HAP-1 (cell line): ENCODE measurements around the gene SYCE1L.

Source experiments
- DNase-seq, 2 experiments: peaks; one replicate each; pipeline ENCODE4 v3.0.0-alpha.2; 2016 to 2020; ENCODE audit warnings: low spot score in 2 of 2
- H3K27me3 ChIP-seq: fragments of 250-450 bp; sonication (Bioruptor Pico); 2 replicates; pipeline ENCODE4 v1.5.1; 2020; ENCODE audit warnings: low read depth, mild to moderate bottlenecking, moderate library complexity
- H3K36me3 ChIP-seq: fragments of 250-450 bp; sonication (Bioruptor Pico); replicated peaks from 2 replicates; pipeline ENCODE4 v1.5.1; 2020; ENCODE audit warnings: mild to moderate bottlenecking
- H3K4me1 ChIP-seq: fragments of 250-450 bp; sonication (Bioruptor Pico); 2 replicates; pipeline ENCODE4 v1.5.1; 2020; ENCODE audit warnings: mild to moderate bottlenecking
- H3K4me3 ChIP-seq: fragments of 250-450 bp; sonication (Bioruptor Pico); 2 replicates; pipeline ENCODE4 v1.5.1; 2020; ENCODE audit warnings: mild to moderate bottlenecking, moderate library complexity
- H3K9me3 ChIP-seq: fragments of 250-450 bp; sonication (Bioruptor Pico); 2 replicates; pipeline ENCODE4 v1.5.1; 2020; ENCODE audit warnings: mild to moderate bottlenecking, moderate library complexity
- in situ Hi-C: fragments of 300-500 bp; cut with MboI; formaldehyde crosslinking; loops from 3 replicates; pipeline ENCODE4 v1.14.3; 2020; ENCODE audit warnings: low sequenced_read_pairs, inconsistent platforms, mixed read lengths

The SYCE1L gene

GRCh38 chr16:77212741-77213541 is 13.7 kb downstream of the SYCE1L start:
- H3K27me3 ChIP-seq: no peaks in the 10 kb centered on the region
- peak overlapping the region; percentile 65 for H3K4me3 ChIP-seq
- H3K4me1 ChIP-seq: no peaks in the 10 kb centered on the region
- no peaks in the 10 kb centered on the region for H3K9me3 ChIP-seq
- no peaks in the 10 kb centered on the region for H3K36me3 ChIP-seq
- peak; percentile 25 to 84 for DNase-seq
- in situ Hi-C loops: no loop called here

- Histone ChIP-seq H3K4me3 (no peak overlapping the region), H3K36me3 (no peaks in the 10 kb centered on the region), H3K9me3 (no peaks in the 10 kb centered on the region), H3K4me1 (no peaks in the 10 kb centered on the region), H3K27me3 (no peaks in the 10 kb centered on the region)
- in situ Hi-C loops: no loop called here
- DNase-seq: no peak
These were observed 14.4 kb downstream of the SYCE1L start for GRCh38 chr16:77213542-77214106.

- H3K4me1 ChIP-seq: no peaks in the 10 kb centered on the region
- no peaks in the 10 kb centered on the region for H3K9me3 ChIP-seq
- DNase-seq: no peak
- no peaks in the 10 kb centered on the region for H3K27me3 ChIP-seq
- no peak overlapping the region for H3K4me3 ChIP-seq
- no peaks in the 10 kb centered on the region for H3K36me3 ChIP-seq
- in situ Hi-C loops: no loop called here
These were observed 15.4 kb downstream of the SYCE1L start for GRCh38 chr16:77214411-77215138.

GRCh38 chr16:77219437-77219836 is 20.2 kb downstream of the SYCE1L start:
- no peaks in the 10 kb centered on the region for H3K27me3 ChIP-seq
- no peaks in the 10 kb centered on the region for H3K9me3 ChIP-seq
- no peaks in the 10 kb centered on the region for H3K36me3 ChIP-seq
- no peak overlapping the region for H3K4me3 ChIP-seq
- in situ Hi-C loops: no loop called here
- DNase-seq: no peak
- H3K4me1 ChIP-seq: no peaks in the 10 kb centered on the region

- DNase-seq: no peak
- Histone ChIP-seq H3K4me1 (no peaks in the 10 kb centered on the region), H3K27me3 (no peaks in the 10 kb centered on the region), H3K9me3 (no peaks in the 10 kb centered on the region), H3K36me3 (no peaks in the 10 kb centered on the region), H3K4me3 (no peak overlapping the region)
- in situ Hi-C loops: no loop called here
These were observed 21.2 kb downstream of the SYCE1L start for GRCh38 chr16:77220427-77220826.

- Histone ChIP-seq H3K36me3 (no peaks in the 10 kb centered on the region), H3K9me3 (no peaks in the 10 kb centered on the region), H3K27me3 (0 out of 2 replicates have a peak, but pooled peaks cover under 1% of the 10 kb centered on the region), H3K4me1 (no peaks in the 10 kb centered on the region), H3K4me3 (no peak overlapping the region)
- in situ Hi-C loops: no loop called here
- no peak for DNase-seq
These were observed 22.3 kb downstream of the SYCE1L start for GRCh38 chr16:77221482-77221881.

GRCh38 chr16:77223184-77223583 is 24.0 kb downstream of the SYCE1L start:
- H3K36me3 ChIP-seq: no peaks in the 10 kb centered on the region
- no peaks in the 10 kb centered on the region for H3K4me1 ChIP-seq
- H3K27me3 ChIP-seq: peaks cover 7% of the 10 kb centered on the region; the same call in 1 of the 2 replicates
- no peak overlapping the region for H3K4me3 ChIP-seq
- in situ Hi-C loops: no loop called here
- H3K9me3 ChIP-seq: no peaks in the 10 kb centered on the region
- peak in 1 of 2 experiments; percentile 61 for DNase-seq

- Histone ChIP-seq H3K4me1 (no peaks in the 10 kb centered on the region), H3K9me3 (no peaks in the 10 kb centered on the region), H3K27me3 (peaks cover 7% of the 10 kb centered on the region; the same call in 1 of the 2 replicates), H3K4me3 (no peak overlapping the region), H3K36me3 (no peaks in the 10 kb centered on the region)
- DNase-seq: no peak
- in situ Hi-C loops: no loop called here
These were observed 26.0 kb downstream of the SYCE1L start for GRCh38 chr16:77225182-77225581.

- Histone ChIP-seq H3K4me3 (no peak overlapping the region), H3K4me1 (no peaks in the 10 kb centered on the region), H3K36me3 (no peaks in the 10 kb centered on the region), H3K9me3 (no peaks in the 10 kb centered on the region), H3K27me3 (peaks cover 11% of the 10 kb centered on the region)
- DNase-seq: no peak
- in situ Hi-C loops: no loop called here
These were observed 28.5 kb downstream of the SYCE1L start for GRCh38 chr16:77227745-77228144.

GRCh38 chr16:77231047-77231446 is 31.8 kb downstream of the SYCE1L start:
- no peaks in the 10 kb centered on the region for H3K9me3 ChIP-seq
- in situ Hi-C loops: loop anchor here (10.0 kb wide), 1 partner anchor 734 kb away; no protein-coding TSS in a partner anchor
- H3K4me3 ChIP-seq: no peak overlapping the region
- H3K4me1 ChIP-seq: no peaks in the 10 kb centered on the region
- peaks cover 11% of the 10 kb centered on the region for H3K27me3 ChIP-seq
- no peak for DNase-seq
- no peaks in the 10 kb centered on the region for H3K36me3 ChIP-seq

GRCh38 chr16:77233799-77234519 is 34.8 kb downstream of the SYCE1L start:
- H3K9me3 ChIP-seq: no peaks in the 10 kb centered on the region
- peaks cover 4% of the 10 kb centered on the region; the same call in 1 of the 2 replicates for H3K27me3 ChIP-seq
- DNase-seq: no peak
- no peaks in the 10 kb centered on the region; the same call in 1 of the 2 replicates for H3K4me1 ChIP-seq
- H3K36me3 ChIP-seq: no peaks in the 10 kb centered on the region
- no peak overlapping the region for H3K4me3 ChIP-seq
- in situ Hi-C loops: loop anchor here (10.0 kb wide), 1 partner anchor 731 kb away; no protein-coding TSS in a partner anchor

GRCh38 chr16:77234611-77235010 is 35.4 kb downstream of the SYCE1L start:
- H3K9me3 ChIP-seq: no peaks in the 10 kb centered on the region
- no peak overlapping the region for H3K4me3 ChIP-seq
- no peaks in the 10 kb centered on the region for H3K36me3 ChIP-seq
- no peaks in the 10 kb centered on the region; the same call in 1 of the 2 replicates for H3K4me1 ChIP-seq
- in situ Hi-C loops: loop anchor here (5.0 to 10.0 kb wide), 2 partner anchors 353 to 730 kb away; no protein-coding TSS in a partner anchor
- H3K27me3 ChIP-seq: peaks cover 4% of the 10 kb centered on the region; the same call in 1 of the 2 replicates
- DNase-seq: peak in 1 of 2 experiments; percentile 18

- Histone ChIP-seq H3K9me3 (no peaks in the 10 kb centered on the region), H3K36me3 (no peaks in the 10 kb centered on the region), H3K4me1 (no peaks in the 10 kb centered on the region; the same call in 1 of the 2 replicates), H3K27me3 (peaks cover 4% of the 10 kb centered on the region; the same call in 1 of the 2 replicates), H3K4me3 (no peak overlapping the region)
- in situ Hi-C loops: loop anchor here (5.0 to 10.0 kb wide), 2 partner anchors 351 to 729 kb away; no protein-coding TSS in a partner anchor
- DNase-seq: peak; percentile 79 to 91
These were observed 36.9 kb downstream of the SYCE1L start for GRCh38 chr16:77236063-77236511.
